OCI-LY7 (cell line): Measurements from ENCODE around the gene UBE2E3. TPM values are rescaled to one million over a fixed set of nuclear protein-coding genes. Genes with fewer than 3 reads are reported as not detected.

Experiments used
- Bru-seq: library from RNA; stranded (reverse); fragments of 400-500 nt; gene quantifications from one replicate; lab custom pipeline; 2021; lab: Mats Ljungman, UMichigan
- BruChase-seq, 2 experiments: library from RNA; stranded (reverse); fragments of 400-500 nt; gene quantifications; one replicate each; lab custom pipeline; 2021; lab: Mats Ljungman, UMichigan
- BruUV-seq: library from RNA; stranded (reverse); fragments of 400-500 nt; replicated peaks from 2 replicates; lab custom pipeline; 2021; lab: Mats Ljungman, UMichigan
- CTCF ChIA-PET: fragments of 300-600 bp; sonication (Branson Sonifier 250); formaldehyde crosslinking; loops from one replicate; lab custom pipeline; 2022; ENCODE audit warnings: antibody characterized with exemption; ENCODE audit not compliant: unreplicated experiment; lab: Charles Lee
- POLR2A ChIA-PET: fragments of 300-600 bp; sonication (Branson Sonifier 250); formaldehyde crosslinking; loops from one replicate; lab custom pipeline; 2022; ENCODE audit warnings: antibody characterized with exemption; lab: Charles Lee
- DNase-seq: peaks from one replicate; pipeline ENCODE4 v3.0.0-alpha.2; 2015; ENCODE audit warnings: low spot score
- H2AFZ ChIP-seq: fragments of 200-600 bp; sonication (generic), shearing (Covaris generic); 2 replicates; pipeline ENCODE4 v1.6.1; 2014; ENCODE audit warnings: mild to moderate bottlenecking, antibody characterized with exemption, low read length, moderate library complexity
- H3K27ac ChIP-seq: fragments of 200-600 bp; sonication (generic); 2 replicates; pipeline ENCODE4 v1.5.1; 2014; ENCODE audit warnings: mixed run types, low read depth, mild to moderate bottlenecking, moderate library complexity, low read length, inconsistent platforms; ENCODE audit not compliant: poor library complexity, severe bottlenecking
- H3K36me3 ChIP-seq: fragments of 200-600 bp; sonication (generic); 2 replicates; pipeline ENCODE4 v1.6.1; 2014; ENCODE audit warnings: mild to moderate bottlenecking, antibody characterized with exemption, low read length, moderate library complexity, mixed read lengths; ENCODE audit not compliant: insufficient read depth
- H3K4me1 ChIP-seq: fragments of 200-600 bp; sonication (generic); 2 replicates; pipeline ENCODE4 v1.5.1; 2014; ENCODE audit warnings: mild to moderate bottlenecking, low read length; ENCODE audit not compliant: insufficient read depth, poor library complexity, severe bottlenecking
- H3K4me2 ChIP-seq: fragments of 200-600 bp; sonication (generic); 2 replicates; pipeline ENCODE4 v1.6.1; 2014; ENCODE audit warnings: mild to moderate bottlenecking, low read length
- H3K4me3 ChIP-seq: fragments of 200-600 bp; sonication (generic); 2 replicates; pipeline ENCODE4 v1.5.1; 2014; ENCODE audit warnings: mild to moderate bottlenecking, low read depth, low read length; ENCODE audit not compliant: poor library complexity, severe bottlenecking
- H3K79me2 ChIP-seq: fragments of 200-600 bp; sonication (generic); 2 replicates; pipeline ENCODE4 v1.6.1; 2016; ENCODE audit warnings: low read depth, mild to moderate bottlenecking, low read length, moderate library complexity, mixed read lengths; ENCODE audit not compliant: insufficient read depth
- H3K9me2 ChIP-seq: fragments of 200-600 bp; sonication (generic); 2 replicates; pipeline ENCODE4 v1.6.1; 2016; ENCODE audit warnings: mild to moderate bottlenecking, low read length, mixed read lengths; ENCODE audit not compliant: insufficient read depth
- H3K9me3 ChIP-seq: fragments of 200-600 bp; sonication (generic); 2 replicates; pipeline ENCODE4 v1.6.1; 2014; ENCODE audit warnings: mild to moderate bottlenecking, mixed run types, low read length, mixed read lengths
- H4K20me1 ChIP-seq: fragments of 200-600 bp; sonication (generic); 2 replicates; pipeline ENCODE4 v1.6.1; 2014; ENCODE audit warnings: mild to moderate bottlenecking, antibody characterized with exemption, low read length, moderate library complexity, mixed read lengths; ENCODE audit not compliant: insufficient read depth
- EZH2phosphoT487 ChIP-seq: fragments of 200-600 bp; sonication (generic); IDR thresholded peaks from 2 replicates; pipeline ENCODE4 v1.6.1; 2018; ENCODE audit warnings: low read depth, borderline replicate concordance, mild to moderate bottlenecking, mixed run types, antibody characterized with exemption, low read length, moderate library complexity, mixed read lengths
- intact Hi-C: fragments of 100-400 bp; cut with micrococcal nuclease; formaldehyde crosslinking; loops from one replicate; pipeline ENCODE4 v1.10.0; 2022; ENCODE audit not compliant: unreplicated experiment
- long read RNA-seq: library from polyadenylated mRNA; stranded (forward); transcript quantifications from one replicate; pipeline ENCODE4 v2.0.0, GENCODE V29; 2022
- total RNA-seq, 2 experiments: library from RNA; depleted of rRNA in 1 of 2; stranded (reverse); fragments of >200 nt in 1 of 2; shearing (Covaris generic) in 1 of 2; gene quantifications; 2 replicates each; pipeline ENCODE4 v1.2.3, GENCODE V29; 2014 to 2022
- TF ChIP-seq, protein P1 (sequence below): fragments of 200-600 bp; sonication (generic); conservative IDR thresholded peaks from 2 replicates; pipeline ENCODE4 v1.5.1; 2014; ENCODE audit warnings: mild to moderate bottlenecking, antibody characterized with exemption, low read length, moderate library complexity, mixed read lengths

The UBE2E3 gene
- 26.4 and 33.7 TPM in 2 replicates for total RNA-seq (2014; rRNA removed; shearing (Covaris generic))
- 48.6 and 50.4 TPM in 2 replicates for total RNA-seq (2022)
- percentile 81 among the genes with signal in this experiment for Bru-seq, nascent RNA
- BruChase-seq, experiment 1, labeled RNA remaining after a 6-hour chase: percentile 67 among the genes with signal in this experiment
- BruChase-seq, experiment 2, labeled RNA remaining after a 2-hour chase: percentile 63 among the genes with signal in this experiment
- long read RNA-seq, transcript UBE2E3-202 (6 exons, 1,570 nt): major isoform, 72 of 84 reads
- long read RNA-seq, partial matches to known transcripts: 3 of 84 reads
- long read RNA-seq, other reads (novel, unspliced or antisense): 8 of 84 reads

DNA sequence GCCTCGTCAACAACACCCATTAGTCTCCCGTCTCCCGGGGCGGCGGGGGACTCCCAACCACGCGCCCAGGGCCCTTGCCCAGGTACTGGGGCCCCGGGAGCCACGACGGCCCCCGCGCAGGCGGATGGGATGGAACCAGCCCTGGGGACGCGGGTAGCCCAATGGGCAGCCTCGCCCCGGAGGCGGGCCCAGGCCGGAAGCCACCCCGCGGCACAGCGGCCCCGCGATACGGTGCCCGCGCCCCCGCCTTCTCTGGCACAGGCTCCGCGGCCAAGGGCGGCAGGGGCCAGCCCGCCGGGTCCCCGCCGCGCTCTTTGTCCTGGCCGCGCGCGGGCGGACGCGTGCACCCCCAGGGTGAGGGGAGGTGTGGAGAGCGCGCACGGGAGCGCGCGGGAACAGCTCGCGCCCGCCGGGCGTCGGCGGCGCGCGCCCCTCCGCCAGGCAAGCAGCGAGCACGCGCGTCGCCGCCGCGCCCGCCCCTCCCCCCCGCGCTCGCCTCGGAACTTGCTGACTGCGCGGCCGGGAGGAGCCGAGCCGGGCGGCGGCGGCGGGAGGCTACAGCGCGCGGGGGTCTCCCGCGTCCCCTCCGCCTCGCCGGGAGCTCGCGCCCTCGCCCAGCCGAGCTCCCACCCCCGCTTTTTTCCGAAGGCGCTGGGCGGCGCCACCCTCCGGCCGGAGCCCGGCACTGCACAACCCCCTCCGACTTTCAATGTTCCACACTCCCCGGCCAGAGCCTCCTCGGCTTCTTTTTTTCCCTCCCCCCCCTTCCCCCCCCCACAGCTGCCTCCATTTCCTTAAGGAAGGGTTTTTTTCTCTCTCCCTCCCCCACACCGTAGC, at the start of gene UBE2E3:
TSS of gene UBE2E3 (plus strand) at position 500 of the 837 bp plus-strand sequence. CDS start 1,438 bp downstream, outside the sequence.
- H2AFZ ChIP-seq: peak within 1 kb of the TSS; percentile 85
- BruUV-seq: no TSS peak
- intact Hi-C loops: loop anchor here (2.0 to 5.0 kb wide), 4 partner anchors 78 to 912 kb away; partner anchors contain the start of genes ITGA4 and ITPRID2

DNA sequence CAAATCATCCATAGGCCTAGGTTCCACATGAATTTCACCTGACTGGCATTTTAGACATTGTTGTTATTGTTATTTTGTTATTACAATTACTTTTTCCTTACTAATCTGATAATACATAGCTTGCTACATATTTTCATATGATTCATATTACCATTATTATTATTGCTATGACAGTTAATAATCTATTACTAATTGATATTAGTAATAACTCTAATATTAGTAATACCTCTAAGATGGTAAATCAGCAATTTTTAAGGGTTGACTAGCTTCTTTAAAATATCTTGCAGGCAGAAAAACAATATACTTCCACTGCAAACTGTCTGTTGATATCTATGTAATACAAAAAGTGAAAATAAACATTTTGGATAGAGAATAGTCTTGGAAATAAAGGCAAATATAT, 48.6 kb upstream of the UBE2E3 start:
- no peak overlapping the region for H3K27ac ChIP-seq
- CTCF ChIA-PET: no interaction called here
- DNase-seq: no peak
- H4K20me1 ChIP-seq: no peaks in the 10 kb centered on the region
- H3K36me3 ChIP-seq: no peaks in the 10 kb centered on the region
- H3K4me1 ChIP-seq: no peaks in the 10 kb centered on the region
- intact Hi-C loops: no loop called here
- TF ChIP-seq, protein P1, sequence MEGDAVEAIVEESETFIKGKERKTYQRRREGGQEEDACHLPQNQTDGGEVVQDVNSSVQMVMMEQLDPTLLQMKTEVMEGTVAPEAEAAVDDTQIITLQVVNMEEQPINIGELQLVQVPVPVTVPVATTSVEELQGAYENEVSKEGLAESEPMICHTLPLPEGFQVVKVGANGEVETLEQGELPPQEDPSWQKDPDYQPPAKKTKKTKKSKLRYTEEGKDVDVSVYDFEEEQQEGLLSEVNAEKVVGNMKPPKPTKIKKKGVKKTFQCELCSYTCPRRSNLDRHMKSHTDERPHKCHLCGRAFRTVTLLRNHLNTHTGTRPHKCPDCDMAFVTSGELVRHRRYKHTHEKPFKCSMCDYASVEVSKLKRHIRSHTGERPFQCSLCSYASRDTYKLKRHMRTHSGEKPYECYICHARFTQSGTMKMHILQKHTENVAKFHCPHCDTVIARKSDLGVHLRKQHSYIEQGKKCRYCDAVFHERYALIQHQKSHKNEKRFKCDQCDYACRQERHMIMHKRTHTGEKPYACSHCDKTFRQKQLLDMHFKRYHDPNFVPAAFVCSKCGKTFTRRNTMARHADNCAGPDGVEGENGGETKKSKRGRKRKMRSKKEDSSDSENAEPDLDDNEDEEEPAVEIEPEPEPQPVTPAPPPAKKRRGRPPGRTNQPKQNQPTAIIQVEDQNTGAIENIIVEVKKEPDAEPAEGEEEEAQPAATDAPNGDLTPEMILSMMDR: no peak
- TF ChIP-seq EZH2phosphoT487: no peak
- no peak overlapping the region for H3K4me3 ChIP-seq
- H3K9me3 ChIP-seq: no peaks in the 10 kb centered on the region
- no peak overlapping the region for H2AFZ ChIP-seq
- no peaks in the 10 kb centered on the region for H3K9me2 ChIP-seq
- no TSS peak for BruUV-seq
- no peaks in the 10 kb centered on the region for H3K79me2 ChIP-seq
- POLR2A ChIA-PET: interaction anchor here (0.6 to 1.3 kb wide), 3 partner anchors 9 to 344 kb away, joined by 3 to 4 read pairs (median 3); no protein-coding TSS in a partner anchor
- H3K4me2 ChIP-seq: no peak overlapping the region

More for the DNA sequence above, at the start of gene UBE2E3:
- POLR2A ChIA-PET: interaction anchor here (0.6 to 2.6 kb wide), 12 partner anchors 8 to 822 kb away, joined by 3 to 20 read pairs (median 3); no protein-coding TSS in a partner anchor
- Histone ChIP-seq H3K4me1 (peaks cover 38% of the 10 kb centered on the region), H3K36me3 (peaks cover 16% of the 10 kb centered on the region; the same call in 1 of the 2 replicates), H4K20me1 (no peaks in the 10 kb centered on the region), H3K9me2 (no peaks in the 10 kb centered on the region), H3K27ac (no peak within 1 kb of the TSS), H3K9me3 (no peaks in the 10 kb centered on the region), H3K4me3 (peak within 1 kb of the TSS; percentile 88), H3K4me2 (peak within 1 kb of the TSS; percentile 96), H3K79me2 (no peaks in the 10 kb centered on the region)
- TF ChIP-seq, protein P1: peak; percentile 73
- TF ChIP-seq EZH2phosphoT487: no peak
- DNase-seq: peak; percentile 81
- CTCF ChIA-PET: interaction anchor here (1.3 kb wide), 1 partner anchor 11 kb away, joined by 3 read pairs; no protein-coding TSS in a partner anchor
